Lower lobe of right lung (tissue), 2 donors: ENCODE results near the gene ME3. TPM values are rescaled to one million over a fixed set of nuclear protein-coding genes. Genes with fewer than 3 reads are reported as not detected.

Source experiments
- ATAC-seq, 2 donors: fragments of 200-7000 bp; cut with Tn5 transposase; one replicate each; pipeline ENCODE4 v1.9.1; 2020 to 2022; ENCODE audit warnings: mild to moderate bottlenecking in 2 of 2, moderate library complexity in 2 of 2
- DNase-seq: peaks from one replicate; pipeline ENCODE4 v3.0.0-alpha.2; 2020
- H3K27ac ChIP-seq: fragments of 200-600 bp; one replicate; pipeline ENCODE4 v1.8.0; 2022
- H3K27me3 ChIP-seq: fragments of 200-600 bp; one replicate; pipeline ENCODE4 v1.8.0; 2022; ENCODE audit warnings: low read depth
- H3K36me3 ChIP-seq: fragments of 200-600 bp; one replicate; pipeline ENCODE4 v1.8.0; 2022; ENCODE audit warnings: mild to moderate bottlenecking
- H3K4me1 ChIP-seq: fragments of 200-600 bp; one replicate; pipeline ENCODE4 v1.8.0; 2022
- H3K4me3 ChIP-seq: fragments of 200-600 bp; one replicate; pipeline ENCODE4 v1.8.0; 2022; ENCODE audit warnings: mild to moderate bottlenecking
- H3K9me3 ChIP-seq: fragments of 200-600 bp; one replicate; pipeline ENCODE4 v1.8.0; 2022
- CTCF ChIP-seq: fragments of 200-600 bp; IDR thresholded peaks from one replicate; pipeline ENCODE4 v1.8.0; 2022; ENCODE audit warnings: antibody characterized with exemption, mild to moderate bottlenecking
- intact Hi-C: fragments of 100-400 bp; cut with DNase I; formaldehyde crosslinking; loops from one replicate; pipeline ENCODE4 v1.11.0; 2022
- total RNA-seq: library from RNA; stranded (reverse); fragmentation: NEBNext Ultra II Directional; extraction: Animal tissue kit (Norgen Biotek cat#: 25700); gene quantifications from one replicate; pipeline ENCODE4 v1.2.1, GENCODE V29; 2021
- donor health status: DM: no; HTN: yes; CAD: no; lungs with severe emphysema.

The ME3 gene
- total RNA-seq, 1 donor from 2014 or later, result 18.6 TPM

- intact Hi-C loops, result no loop called here
- DNase-seq, result no peak
- no peak overlapping the region for H3K27ac ChIP-seq
Observed at GRCh38 chr11:86587264-86588193, 84.9 kb downstream of the ME3 start.

GRCh38 chr11:86586307-86586706, 86.1 kb downstream of the ME3 start:
- TF ChIP-seq CTCF, result no peak
- H3K9me3 ChIP-seq, result no peaks in the 10 kb centered on the region
- no peak overlapping the region for H3K4me3 ChIP-seq
- ATAC-seq (no peak), DNase-seq (no peak)
- intact Hi-C loops, result no loop called here
- no peaks in the 10 kb centered on the region for H3K27me3 ChIP-seq
- no peaks in the 10 kb centered on the region for H3K36me3 ChIP-seq
- H3K4me1 ChIP-seq, result peaks cover 15% of the 10 kb centered on the region
- H3K27ac ChIP-seq, result no peak overlapping the region

More at GRCh38 chr11:86587264-86588193, 84.9 kb downstream of the ME3 start:
- TF ChIP-seq CTCF, result no peak
- no peak for ATAC-seq
- H3K9me3 ChIP-seq, result no peaks in the 10 kb centered on the region
- peaks cover 19% of the 10 kb centered on the region for H3K4me1 ChIP-seq
- no peaks in the 10 kb centered on the region for H3K36me3 ChIP-seq
- no peak overlapping the region for H3K4me3 ChIP-seq
- no peaks in the 10 kb centered on the region for H3K27me3 ChIP-seq

- no peak overlapping the region for H3K4me3 ChIP-seq
- ATAC-seq (no peak), DNase-seq (no peak)
- H3K27ac ChIP-seq, result no peak overlapping the region
- TF ChIP-seq CTCF, result no peak
- H3K27me3 ChIP-seq, result no peaks in the 10 kb centered on the region
- intact Hi-C loops, result no loop called here
- no peaks in the 10 kb centered on the region for H3K36me3 ChIP-seq
- H3K9me3 ChIP-seq, result no peaks in the 10 kb centered on the region
- peaks cover 14% of the 10 kb centered on the region for H3K4me1 ChIP-seq
Observed at GRCh38 chr11:86582898-86583297, 89.5 kb downstream of the ME3 start.

GRCh38 chr11:86580535-86580934, 91.9 kb downstream of the ME3 start:
- H3K4me3 ChIP-seq, result no peak overlapping the region
- DNase-seq (no peak), ATAC-seq (no peak)
- no peaks in the 10 kb centered on the region for H3K27me3 ChIP-seq
- H3K4me1 ChIP-seq, result peaks cover 13% of the 10 kb centered on the region
- TF ChIP-seq CTCF, result no peak
- no peak overlapping the region for H3K27ac ChIP-seq
- intact Hi-C loops, result no loop called here
- no peaks in the 10 kb centered on the region for H3K36me3 ChIP-seq
- H3K9me3 ChIP-seq, result no peaks in the 10 kb centered on the region

- Histone ChIP-seq H3K36me3 (no peaks in the 10 kb centered on the region), H3K9me3 (no peaks in the 10 kb centered on the region), H3K27me3 (no peaks in the 10 kb centered on the region), H3K4me3 (no peak overlapping the region), H3K27ac (no peak overlapping the region), H3K4me1 (peaks cover 13% of the 10 kb centered on the region)
- TF ChIP-seq CTCF, result no peak
- DNase-seq (no peak), ATAC-seq (no peak)
- intact Hi-C loops, result no loop called here
Observed at GRCh38 chr11:86579406-86579731, 93.0 kb downstream of the ME3 start.
